ENCODE measurements around the gene OSR1.
"Not testable (repeated sequence)": the region's sequence is repeated elsewhere in the genome, so short reads cannot be mapped to it uniquely, and the experiment has no call there.

OSR1 gene

GRCh38 chr2:19358242-19359020, at the start of gene OSR1:
Gene OSR1, minus strand, starts transcription at chr2:19358623. Its CDS starts 4,818 bp downstream, at chr2:19353805.
- no peak for FAIRE-seq
- no peak for DNase-seq (ENCODE audit: insufficient read length, low spot score)

- DNase-seq (ENCODE audit: insufficient read length, low spot score) (no peak), FAIRE-seq (no peak)
Measured at GRCh38 chr2:19403785-19404184, 45.4 kb upstream of the OSR1 start.

GRCh38 chr2:19392191-19392590, 33.8 kb upstream of the OSR1 start:
- FAIRE-seq (no peak), DNase-seq (ENCODE audit: insufficient read length, low spot score) (no peak)

- DNase-seq (ENCODE audit: insufficient read length, low spot score); FAIRE-seq: not testable (repeated sequence)
Measured at GRCh38 chr2:19389469-19389868, 31.0 kb upstream of the OSR1 start.

GRCh38 chr2:19380532-19380931, 22.1 kb upstream of the OSR1 start:
- DNase-seq (ENCODE audit: insufficient read length, low spot score): no peak
- FAIRE-seq: no peak

- DNase-seq (ENCODE audit: insufficient read length, low spot score) (no peak), FAIRE-seq (no peak)
Measured at GRCh38 chr2:19378939-19379338, 20.5 kb upstream of the OSR1 start.

- FAIRE-seq: no peak
- no peak for DNase-seq (ENCODE audit: insufficient read length, low spot score)
Measured at GRCh38 chr2:19377717-19378116, 19.3 kb upstream of the OSR1 start.

GRCh38 chr2:19373352-19373751, 14.9 kb upstream of the OSR1 start:
- no peak for FAIRE-seq
- DNase-seq (ENCODE audit: insufficient read length, low spot score): no peak

- FAIRE-seq (no peak), DNase-seq (ENCODE audit: insufficient read length, low spot score) (no peak)
Measured at GRCh38 chr2:19371996-19372582, 13.7 kb upstream of the OSR1 start.

GRCh38 chr2:19369341-19369955, 11.0 kb upstream of the OSR1 start:
- FAIRE-seq: no peak

GRCh38 chr2:19368760-19369159, 10.3 kb upstream of the OSR1 start:
- DNase-seq (ENCODE audit: insufficient read length, low spot score) (no peak), FAIRE-seq (no peak)

More at GRCh38 chr2:19369341-19369955, 11.0 kb upstream of the OSR1 start:
- DNase-seq (ENCODE audit: insufficient read length, low spot score): no peak

GRCh38 chr2:19367326-19367725, 8.9 kb upstream of the OSR1 start:
- no peak for DNase-seq (ENCODE audit: insufficient read length, low spot score)
- FAIRE-seq: no peak

- FAIRE-seq (no peak), DNase-seq (ENCODE audit: insufficient read length, low spot score) (no peak)
Measured at GRCh38 chr2:19365126-19365525, 6.7 kb upstream of the OSR1 start.

- FAIRE-seq: no peak
- no peak for DNase-seq (ENCODE audit: insufficient read length, low spot score)
Measured at GRCh38 chr2:19364014-19364413, 5.6 kb upstream of the OSR1 start.

- DNase-seq (ENCODE audit: insufficient read length, low spot score): no peak
Measured at GRCh38 chr2:19363474-19363778, 5.0 kb upstream of the OSR1 start.

GRCh38 chr2:19362755-19363473, 4.5 kb upstream of the OSR1 start:
- DNase-seq (ENCODE audit: insufficient read length, low spot score): no peak
- peak; percentile 76 for FAIRE-seq

More at GRCh38 chr2:19363474-19363778, 5.0 kb upstream of the OSR1 start:
- FAIRE-seq: no peak

GRCh38 chr2:19362094-19362754, 3.8 kb upstream of the OSR1 start:
- no peak for FAIRE-seq
- no peak for DNase-seq (ENCODE audit: insufficient read length, low spot score)

- no peak for FAIRE-seq
- no peak for DNase-seq (ENCODE audit: insufficient read length, low spot score)
Measured at GRCh38 chr2:19361325-19361990, 3.0 kb upstream of the OSR1 start.

- no peak for DNase-seq (ENCODE audit: insufficient read length, low spot score)
- FAIRE-seq: no peak
Measured at GRCh38 chr2:19360966-19361321, 2.5 kb upstream of the OSR1 start.

- FAIRE-seq: no peak
- no peak for DNase-seq (ENCODE audit: insufficient read length, low spot score)
Measured at GRCh38 chr2:19360266-19360965, 2.0 kb upstream of the OSR1 start.
